Nephron progenitor cell (in vitro differentiated cells): ENCODE data around the gene MRPL57.
A peak's percentile ranks its signal among the peaks of the same experiment; 100 is the strongest.
"Not testable (repeated sequence)": the region's sequence is repeated elsewhere in the genome, so short reads cannot be mapped to it uniquely, and the experiment has no call there.

Experiments
- DNase-seq: peaks from one replicate; pipeline ENCODE4 v3.0.0; 2021
- H3K27ac Mint-ChIP-seq: 2 replicates; pipeline ENCODE4 v1.8.0; 2021; ENCODE audit warnings: mild to moderate bottlenecking, moderate library complexity, mixed read lengths
- H3K27me3 Mint-ChIP-seq: 2 replicates; pipeline ENCODE4 v1.8.0; 2021; ENCODE audit warnings: mild to moderate bottlenecking, low read depth, mixed read lengths; ENCODE audit not compliant: poor library complexity
- H3K36me3 Mint-ChIP-seq: 2 replicates; pipeline ENCODE4 v1.8.0; 2021; ENCODE audit warnings: low read depth, mixed read lengths
- H3K4me1 Mint-ChIP-seq: 2 replicates; pipeline ENCODE4 v1.8.0; 2021; ENCODE audit warnings: mixed read lengths
- H3K4me3 Mint-ChIP-seq: 2 replicates; pipeline ENCODE4 v1.8.0; 2021; ENCODE audit warnings: mild to moderate bottlenecking, moderate library complexity, mixed read lengths
- H3K9me3 Mint-ChIP-seq: 2 replicates; pipeline ENCODE4 v1.8.0; 2021; ENCODE audit warnings: mild to moderate bottlenecking, moderate library complexity, mixed read lengths
- TF ChIP-seq, protein P1 (sequence below): fragments of 200-600 bp; sonication (generic); IDR thresholded peaks from 2 replicates; pipeline ENCODE4 v1.5.0; 2021; ENCODE audit warnings: antibody characterized with exemption

Gene MRPL57

DNA sequence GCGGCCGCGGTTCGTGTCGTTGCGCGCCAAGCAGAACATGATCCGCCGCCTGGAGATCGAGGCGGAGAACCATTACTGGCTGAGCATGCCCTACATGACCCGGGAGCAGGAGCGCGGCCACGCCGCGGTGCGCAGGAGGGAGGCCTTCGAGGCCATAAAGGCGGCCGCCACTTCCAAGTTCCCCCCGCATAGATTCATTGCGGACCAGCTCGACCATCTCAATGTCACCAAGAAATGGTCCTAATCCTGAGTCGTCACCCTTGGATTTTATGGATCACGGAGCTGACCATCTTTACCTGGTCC lies 475 bp downstream of the MRPL57 start:
- Mint-ChIP-seq H3K4me1 (peaks cover 20% of the 10 kb centered on the region), H3K36me3 (peaks cover 49% of the 10 kb centered on the region), H3K27me3 (no peaks in the 10 kb centered on the region), H3K27ac (peak overlapping the region; percentile 98), H3K4me3 (peak overlapping the region; percentile 97), H3K9me3 (peaks cover 13% of the 10 kb centered on the region)
- no peak for DNase-seq
- TF ChIP-seq, protein P1, sequence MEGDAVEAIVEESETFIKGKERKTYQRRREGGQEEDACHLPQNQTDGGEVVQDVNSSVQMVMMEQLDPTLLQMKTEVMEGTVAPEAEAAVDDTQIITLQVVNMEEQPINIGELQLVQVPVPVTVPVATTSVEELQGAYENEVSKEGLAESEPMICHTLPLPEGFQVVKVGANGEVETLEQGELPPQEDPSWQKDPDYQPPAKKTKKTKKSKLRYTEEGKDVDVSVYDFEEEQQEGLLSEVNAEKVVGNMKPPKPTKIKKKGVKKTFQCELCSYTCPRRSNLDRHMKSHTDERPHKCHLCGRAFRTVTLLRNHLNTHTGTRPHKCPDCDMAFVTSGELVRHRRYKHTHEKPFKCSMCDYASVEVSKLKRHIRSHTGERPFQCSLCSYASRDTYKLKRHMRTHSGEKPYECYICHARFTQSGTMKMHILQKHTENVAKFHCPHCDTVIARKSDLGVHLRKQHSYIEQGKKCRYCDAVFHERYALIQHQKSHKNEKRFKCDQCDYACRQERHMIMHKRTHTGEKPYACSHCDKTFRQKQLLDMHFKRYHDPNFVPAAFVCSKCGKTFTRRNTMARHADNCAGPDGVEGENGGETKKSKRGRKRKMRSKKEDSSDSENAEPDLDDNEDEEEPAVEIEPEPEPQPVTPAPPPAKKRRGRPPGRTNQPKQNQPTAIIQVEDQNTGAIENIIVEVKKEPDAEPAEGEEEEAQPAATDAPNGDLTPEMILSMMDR = no peak

DNA sequence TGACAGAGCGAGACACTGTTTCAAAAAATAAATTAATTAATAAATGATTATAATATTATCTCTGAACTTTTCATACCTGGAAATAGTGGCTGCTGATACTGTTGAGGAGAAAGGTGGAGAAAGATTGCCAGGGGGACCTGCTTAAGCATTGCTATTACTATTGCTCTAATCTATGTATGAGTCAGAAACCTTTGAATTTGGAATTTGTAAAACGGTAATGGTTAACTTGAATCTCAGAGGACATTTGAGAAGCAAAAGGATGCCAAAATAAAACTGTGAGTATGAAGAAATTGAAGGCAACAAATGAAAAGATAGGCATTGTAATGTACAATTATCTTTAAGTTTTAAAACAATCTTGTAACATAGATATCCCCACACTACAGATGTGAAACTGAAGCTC lies 5.2 kb downstream of the MRPL57 start:
- Mint-ChIP-seq H3K36me3 (peaks cover 53% of the 10 kb centered on the region), H3K4me3 (no peak overlapping the region), H3K9me3 (peaks cover 44% of the 10 kb centered on the region), H3K4me1 (peaks cover 10% of the 10 kb centered on the region), H3K27ac (no peak overlapping the region), H3K27me3 (peaks cover 4% of the 10 kb centered on the region)
- TF ChIP-seq, protein P1 = no peak
- no peak for DNase-seq

DNA sequence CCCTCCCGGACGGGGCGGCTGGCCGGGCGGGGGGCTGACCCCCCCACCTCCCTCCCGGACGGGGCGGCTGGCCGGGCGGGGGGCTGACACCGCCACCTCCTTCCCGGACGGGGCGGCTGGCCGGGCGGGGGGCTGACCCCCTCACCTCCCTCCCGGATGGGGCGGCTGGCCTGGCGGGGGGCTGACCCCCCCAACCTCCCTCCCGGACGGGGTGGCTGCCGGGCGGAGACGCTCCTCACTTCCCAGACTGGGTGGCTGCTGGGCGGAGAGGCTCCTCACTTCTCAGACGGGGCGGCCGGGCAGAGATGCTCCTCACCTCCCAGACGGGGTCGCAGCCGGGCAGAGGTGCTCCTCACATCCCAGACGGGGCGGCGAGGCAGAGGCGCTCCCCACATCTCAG lies 10.0 kb downstream of the MRPL57 start:
- H3K4me1 Mint-ChIP-seq, H3K27me3 Mint-ChIP-seq, DNase-seq, H3K4me3 Mint-ChIP-seq, H3K27ac Mint-ChIP-seq: not testable (repeated sequence)
- Mint-ChIP-seq H3K9me3 (peaks cover 45% of the 10 kb centered on the region), H3K36me3 (peaks cover 30% of the 10 kb centered on the region)

DNA sequence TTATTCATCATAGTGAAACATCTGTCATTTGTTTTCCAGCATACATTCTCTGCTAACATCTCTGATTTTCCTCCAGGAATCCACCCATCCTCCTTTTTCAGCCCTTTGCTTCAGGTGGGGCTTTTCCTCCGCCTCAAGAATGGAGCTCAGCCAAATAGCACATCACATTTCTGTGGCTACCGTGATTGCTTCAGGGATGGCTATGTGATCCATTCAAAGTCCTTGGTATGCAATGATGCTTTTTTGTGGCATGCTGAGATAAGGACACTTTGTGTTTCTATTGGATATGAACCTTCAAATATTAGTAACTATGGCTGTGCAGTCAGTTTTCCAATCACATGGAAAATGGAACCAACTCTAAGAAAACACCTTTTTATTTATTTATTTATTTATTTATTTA lies 18.3 kb downstream of the MRPL57 start:
- H3K27me3 Mint-ChIP-seq, H3K4me1 Mint-ChIP-seq, DNase-seq, H3K36me3 Mint-ChIP-seq, H3K27ac Mint-ChIP-seq, H3K4me3 Mint-ChIP-seq: not testable (repeated sequence)
- H3K9me3 Mint-ChIP-seq = peaks cover 11% of the 10 kb centered on the region

- Mint-ChIP-seq H3K9me3 (peaks cover 27% of the 10 kb centered on the region), H3K27ac (peak overlapping the region; percentile 68)
- H3K4me1 Mint-ChIP-seq, H3K4me3 Mint-ChIP-seq, H3K27me3 Mint-ChIP-seq, H3K36me3 Mint-ChIP-seq, DNase-seq: not testable (repeated sequence)
These were observed 21.3 kb downstream of the MRPL57 start for GRCh38 chr13:21197606-21198225.

DNA sequence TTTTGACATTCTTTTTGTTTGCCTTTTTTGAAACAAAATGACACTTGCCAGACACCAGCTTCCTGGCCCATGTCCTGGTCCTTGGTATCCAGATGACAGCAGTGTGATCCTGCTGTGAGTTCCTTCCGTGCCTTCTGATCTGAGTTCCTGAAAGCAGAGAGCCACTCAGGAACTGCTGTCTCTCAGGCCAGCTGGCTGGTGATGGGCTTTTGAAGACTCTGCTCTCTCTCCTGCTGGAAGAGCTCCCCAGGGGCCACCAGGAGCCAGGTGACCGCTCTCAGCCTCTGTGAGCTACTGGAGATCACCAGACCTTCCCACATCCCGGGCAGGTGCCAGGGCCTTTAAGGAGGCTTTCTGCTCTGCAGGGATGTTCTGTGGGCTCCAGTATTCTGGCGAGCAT lies 21.9 kb downstream of the MRPL57 start:
- not testable (repeated sequence) for H3K4me3 Mint-ChIP-seq, DNase-seq, H3K4me1 Mint-ChIP-seq, H3K36me3 Mint-ChIP-seq, H3K27ac Mint-ChIP-seq, H3K27me3 Mint-ChIP-seq
- peaks cover 24% of the 10 kb centered on the region for H3K9me3 Mint-ChIP-seq

DNA sequence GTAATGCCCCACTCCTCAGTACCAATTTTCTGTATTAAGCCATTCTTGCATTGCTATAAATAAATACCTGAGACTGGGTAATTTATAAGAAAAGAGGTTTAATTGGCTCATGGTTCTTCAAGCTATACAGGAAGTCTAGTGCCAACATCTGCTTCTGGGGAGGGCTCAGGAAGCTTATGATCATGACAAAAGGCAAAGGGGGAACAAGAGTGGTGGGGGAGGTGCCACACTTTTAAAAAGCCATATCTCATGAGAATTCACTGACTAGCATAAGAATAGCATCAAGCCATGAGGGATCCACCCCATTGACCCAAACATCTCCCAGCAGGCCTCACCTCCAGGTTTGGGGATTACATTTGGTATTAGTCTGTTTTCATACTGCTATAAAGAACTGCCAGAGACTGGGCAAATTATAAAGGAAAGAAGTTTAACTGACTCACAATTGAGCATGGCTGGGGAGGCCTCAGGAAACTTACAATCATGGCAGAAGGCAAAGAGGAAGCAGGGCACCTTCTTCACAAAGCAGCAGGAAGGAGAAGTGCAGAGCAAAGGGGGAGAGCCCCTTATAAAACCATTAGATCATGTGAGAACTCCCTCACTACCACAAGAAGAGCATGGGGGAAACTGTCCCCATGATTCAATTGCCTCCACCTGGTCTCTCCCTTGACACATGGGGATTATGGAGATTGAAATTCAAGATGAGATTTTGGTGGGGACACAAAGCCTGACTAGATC lies 25.2 kb downstream of the MRPL57 start:
- H3K4me1 Mint-ChIP-seq, H3K27me3 Mint-ChIP-seq, H3K36me3 Mint-ChIP-seq, DNase-seq, H3K27ac Mint-ChIP-seq, H3K4me3 Mint-ChIP-seq: not testable (repeated sequence)
- H3K9me3 Mint-ChIP-seq = peaks cover 34% of the 10 kb centered on the region

GRCh38 chr13:21202767-21203531 lies 26.5 kb downstream of the MRPL57 start:
- Mint-ChIP-seq H3K9me3 (peaks cover 34% of the 10 kb centered on the region), H3K36me3 (no peaks in the 10 kb centered on the region), H3K27me3 (peaks cover 3% of the 10 kb centered on the region), H3K27ac (peak overlapping the region; percentile 55), H3K4me3 (no peak overlapping the region), H3K4me1 (no peaks in the 10 kb centered on the region)
- no peak for DNase-seq
- TF ChIP-seq, protein P1 = no peak
